Ishikawa (cell line): ENCODE data around the gene SPIRE2.

Experiments used
- CEBPB ChIP-seq: IDR thresholded peaks from 2 replicates; pipeline ENCODE4 v1.6.1; 2012
- CREB1 ChIP-seq: IDR thresholded peaks from 2 replicates; pipeline ENCODE4 v1.6.1; 2012; ENCODE audit warnings: low read depth
- EGR1 ChIP-seq: IDR thresholded peaks from 2 replicates; pipeline ENCODE4 v1.6.1; 2012
- EP300 ChIP-seq: IDR thresholded peaks from 2 replicates; pipeline ENCODE4 v1.6.1; 2012; ENCODE audit warnings: borderline replicate concordance
- FOXM1 ChIP-seq: IDR thresholded peaks from 2 replicates; pipeline ENCODE4 v1.6.1; 2012; ENCODE audit warnings: low read depth, borderline replicate concordance
- MAX ChIP-seq: IDR thresholded peaks from 2 replicates; pipeline ENCODE4 v1.6.1; 2012
- NFIC ChIP-seq: IDR thresholded peaks from 2 replicates; pipeline ENCODE4 v1.6.1; 2012
- RAD21 ChIP-seq: IDR thresholded peaks from 2 replicates; pipeline ENCODE4 v1.6.1; 2012; ENCODE audit warnings: low read depth
- TAF1 ChIP-seq: IDR thresholded peaks from 2 replicates; pipeline ENCODE4 v1.6.1; 2012; ENCODE audit warnings: low read depth, mild to moderate bottlenecking
- TCF12 ChIP-seq: IDR thresholded peaks from 2 replicates; pipeline ENCODE4 v1.6.1; 2012; ENCODE audit warnings: low read depth
- TEAD4 ChIP-seq: IDR thresholded peaks from 2 replicates; pipeline ENCODE4 v1.6.1; 2012
- YY1 ChIP-seq: IDR thresholded peaks from 2 replicates; pipeline ENCODE4 v1.6.1; 2012; ENCODE audit warnings: low read depth
- ZBTB7A ChIP-seq: IDR thresholded peaks from 2 replicates; pipeline ENCODE4 v1.6.1; 2012; ENCODE audit warnings: low read depth
- TF ChIP-seq, protein P1 (sequence below): IDR thresholded peaks from 2 replicates; pipeline ENCODE4 v1.6.1; 2012
- TF ChIP-seq, protein P2 (sequence below): IDR thresholded peaks from 2 replicates; pipeline ENCODE4 v1.6.1; 2012; ENCODE audit warnings: low read depth, mild to moderate bottlenecking

Gene SPIRE2

GRCh38 chr16:89847940-89848297 is 19.6 kb downstream of the SPIRE2 start:
- TF ChIP-seq MAX (peak; percentile 58; the same call in 1 of the 2 replicates), CREB1 (no peak), TEAD4 (no peak), ZBTB7A (0 out of 2 replicates have a peak, but pooled peaks have one; percentile 5), YY1 (no peak)

- TF ChIP-seq CEBPB (no peak), CREB1 (no peak), TEAD4 (peak; percentile 29; the same call in 1 of the 2 replicates), YY1 (no peak), TAF1 (no peak), NFIC (peak; percentile 60), TCF12 (peak; percentile 87), EGR1 (peak; percentile 33; the same call in 1 of the 2 replicates), RAD21 (no peak), ZBTB7A (peak; percentile 59; the same call in 1 of the 2 replicates), MAX (peak; percentile 18; the same call in 1 of the 2 replicates), FOXM1 (peak; percentile 28; the same call in 1 of the 2 replicates), EP300 (peak; percentile 73)
- TF ChIP-seq, protein P1, sequence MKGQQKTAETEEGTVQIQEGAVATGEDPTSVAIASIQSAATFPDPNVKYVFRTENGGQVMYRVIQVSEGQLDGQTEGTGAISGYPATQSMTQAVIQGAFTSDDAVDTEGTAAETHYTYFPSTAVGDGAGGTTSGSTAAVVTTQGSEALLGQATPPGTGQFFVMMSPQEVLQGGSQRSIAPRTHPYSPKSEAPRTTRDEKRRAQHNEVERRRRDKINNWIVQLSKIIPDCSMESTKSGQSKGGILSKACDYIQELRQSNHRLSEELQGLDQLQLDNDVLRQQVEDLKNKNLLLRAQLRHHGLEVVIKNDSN = no peak
- TF ChIP-seq, protein P2, sequence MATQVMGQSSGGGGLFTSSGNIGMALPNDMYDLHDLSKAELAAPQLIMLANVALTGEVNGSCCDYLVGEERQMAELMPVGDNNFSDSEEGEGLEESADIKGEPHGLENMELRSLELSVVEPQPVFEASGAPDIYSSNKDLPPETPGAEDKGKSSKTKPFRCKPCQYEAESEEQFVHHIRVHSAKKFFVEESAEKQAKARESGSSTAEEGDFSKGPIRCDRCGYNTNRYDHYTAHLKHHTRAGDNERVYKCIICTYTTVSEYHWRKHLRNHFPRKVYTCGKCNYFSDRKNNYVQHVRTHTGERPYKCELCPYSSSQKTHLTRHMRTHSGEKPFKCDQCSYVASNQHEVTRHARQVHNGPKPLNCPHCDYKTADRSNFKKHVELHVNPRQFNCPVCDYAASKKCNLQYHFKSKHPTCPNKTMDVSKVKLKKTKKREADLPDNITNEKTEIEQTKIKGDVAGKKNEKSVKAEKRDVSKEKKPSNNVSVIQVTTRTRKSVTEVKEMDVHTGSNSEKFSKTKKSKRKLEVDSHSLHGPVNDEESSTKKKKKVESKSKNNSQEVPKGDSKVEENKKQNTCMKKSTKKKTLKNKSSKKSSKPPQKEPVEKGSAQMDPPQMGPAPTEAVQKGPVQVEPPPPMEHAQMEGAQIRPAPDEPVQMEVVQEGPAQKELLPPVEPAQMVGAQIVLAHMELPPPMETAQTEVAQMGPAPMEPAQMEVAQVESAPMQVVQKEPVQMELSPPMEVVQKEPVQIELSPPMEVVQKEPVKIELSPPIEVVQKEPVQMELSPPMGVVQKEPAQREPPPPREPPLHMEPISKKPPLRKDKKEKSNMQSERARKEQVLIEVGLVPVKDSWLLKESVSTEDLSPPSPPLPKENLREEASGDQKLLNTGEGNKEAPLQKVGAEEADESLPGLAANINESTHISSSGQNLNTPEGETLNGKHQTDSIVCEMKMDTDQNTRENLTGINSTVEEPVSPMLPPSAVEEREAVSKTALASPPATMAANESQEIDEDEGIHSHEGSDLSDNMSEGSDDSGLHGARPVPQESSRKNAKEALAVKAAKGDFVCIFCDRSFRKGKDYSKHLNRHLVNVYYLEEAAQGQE = no peak
These were observed 20.7 kb downstream of the SPIRE2 start for GRCh38 chr16:89848974-89849373.

DNA sequence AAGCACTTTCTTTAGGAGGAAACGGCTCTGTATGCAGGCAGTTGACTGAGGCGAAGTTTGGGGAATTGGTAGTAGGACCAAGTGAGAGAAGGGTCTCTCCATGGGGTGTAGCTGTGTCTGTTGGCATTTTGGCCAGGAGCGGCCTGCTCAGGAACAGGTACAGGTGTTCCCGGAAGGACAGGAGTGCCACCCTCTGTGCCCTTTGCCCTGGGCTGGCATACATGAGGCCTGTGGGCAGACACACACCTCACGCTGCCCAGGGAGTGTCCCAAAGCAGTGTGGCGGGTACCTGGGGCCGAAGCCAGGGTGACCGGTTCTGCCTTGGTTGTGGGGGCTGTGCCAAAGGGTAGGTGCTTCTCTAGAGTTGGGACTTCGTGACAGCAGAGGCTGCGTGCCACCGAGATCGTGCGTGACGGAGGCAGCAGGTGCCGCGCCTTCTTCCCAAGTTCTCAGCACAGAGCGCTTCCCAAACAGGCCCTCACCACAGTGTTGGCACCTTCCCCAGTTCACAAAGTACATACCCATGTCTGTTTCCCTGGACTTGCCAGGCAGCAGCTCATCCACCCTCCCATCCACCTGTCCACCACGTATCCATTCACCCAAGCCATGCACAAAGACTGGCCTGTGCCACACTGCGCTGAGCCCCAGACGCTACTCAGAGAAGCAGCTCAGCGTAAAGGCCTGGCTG is 25.2 kb downstream of the SPIRE2 start:
- TF ChIP-seq, protein P2 = no peak
- TF ChIP-seq MAX (no peak), ZBTB7A (no peak), TEAD4 (no peak), NFIC (no peak), EGR1 (no peak), CEBPB (no peak), EP300 (no peak), FOXM1 (no peak), TAF1 (no peak)

DNA sequence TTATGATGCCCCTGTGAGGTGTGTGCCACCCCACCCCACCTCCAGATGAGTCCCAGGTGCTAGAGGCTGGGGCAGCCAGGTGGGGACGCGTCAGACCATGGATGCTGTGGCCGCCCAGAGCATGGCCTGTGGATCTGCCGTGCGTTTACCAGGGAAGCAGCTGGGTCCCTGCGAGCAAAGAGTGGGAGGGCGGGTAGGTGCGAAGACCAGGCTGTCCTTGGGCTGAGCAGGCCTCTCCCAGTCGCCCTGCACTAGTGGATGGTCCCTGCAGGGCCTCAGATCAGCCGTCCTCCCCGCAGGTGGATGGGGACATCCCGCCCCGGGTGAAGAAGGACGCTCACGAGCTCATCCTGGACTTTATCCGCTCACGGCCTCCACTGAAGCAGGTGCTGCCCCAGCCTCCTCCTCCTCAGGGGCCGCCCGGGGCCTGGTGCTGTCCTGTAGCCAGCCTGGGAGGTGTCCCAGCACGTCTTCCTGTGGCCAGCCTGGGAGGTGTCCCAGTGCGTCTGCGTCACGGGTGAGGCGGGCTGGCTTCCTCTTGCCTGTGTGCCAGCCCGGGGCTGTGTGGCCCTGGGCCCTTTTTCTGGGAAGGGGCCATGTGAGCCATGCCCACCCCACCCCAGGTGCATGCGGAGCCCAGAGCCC is 27.1 kb downstream of the SPIRE2 start:
- TF ChIP-seq, protein P1 = no peak
- TF ChIP-seq ZBTB7A (no peak), TAF1 (no peak), CEBPB (no peak), MAX (no peak), FOXM1 (no peak)
- TF ChIP-seq, protein P2 = no peak
